ENCODE results near the gene PPP1R15A. TPM values are rescaled to one million over a fixed set of nuclear protein-coding genes. Genes with fewer than 3 reads are reported as not detected.
"Not testable (repeated sequence)": the region's sequence is repeated elsewhere in the genome, so short reads cannot be mapped to it uniquely, and the experiment has no call there.

The PPP1R15A gene
- total RNA-seq, 1 donor from 2014 or later = 31.8 TPM

- Mint-ChIP-seq H3K9me3 (no peaks in the 10 kb centered on the region), H3K36me3 (ENCODE audit: low read depth) (no peaks in the 10 kb centered on the region), H3K27ac (no peak overlapping the region), H3K4me3 (ENCODE audit: low read depth) (no peak overlapping the region), H3K27me3 (ENCODE audit: low read depth) (peaks cover 2% of the 10 kb centered on the region), H3K4me1 (ENCODE audit: low read depth) (peaks cover 4% of the 10 kb centered on the region)
- DNase-seq (ENCODE audit: low spot score) = no peak
- intact Hi-C loops (cut with micrococcal nuclease) = no loop called here
Observed at GRCh38 chr19:48841571-48841970, 30.6 kb upstream of the PPP1R15A start.

GRCh38 chr19:48842789-48843162 lies 29.4 kb upstream of the PPP1R15A start:
- Mint-ChIP-seq H3K27ac (no peak overlapping the region), H3K9me3 (no peaks in the 10 kb centered on the region), H3K27me3 (ENCODE audit: low read depth) (peaks cover under 1% of the 10 kb centered on the region), H3K36me3 (ENCODE audit: low read depth) (no peaks in the 10 kb centered on the region), H3K4me1 (ENCODE audit: low read depth) (no peaks in the 10 kb centered on the region), H3K4me3 (ENCODE audit: low read depth) (no peak overlapping the region)
- intact Hi-C loops (cut with micrococcal nuclease) = loop anchor here (1.0 to 2.0 kb wide), 2 partner anchors 54 to 196 kb away; partner anchors contain the start of gene CA11
- peak; percentile 24 for DNase-seq (ENCODE audit: low spot score)

GRCh38 chr19:48844472-48844871 lies 27.7 kb upstream of the PPP1R15A start:
- Mint-ChIP-seq H3K36me3 (ENCODE audit: low read depth) (no peaks in the 10 kb centered on the region), H3K4me1 (ENCODE audit: low read depth) (no peaks in the 10 kb centered on the region), H3K9me3 (no peaks in the 10 kb centered on the region), H3K27ac (no peak overlapping the region), H3K27me3 (ENCODE audit: low read depth) (no peaks in the 10 kb centered on the region), H3K4me3 (ENCODE audit: low read depth) (no peak overlapping the region)
- intact Hi-C loops (cut with micrococcal nuclease) = no loop called here
- DNase-seq (ENCODE audit: low spot score) = no peak

GRCh38 chr19:48845384-48845783 lies 26.8 kb upstream of the PPP1R15A start:
- H3K36me3 Mint-ChIP-seq (ENCODE audit: low read depth) = no peaks in the 10 kb centered on the region
- no peak overlapping the region for H3K4me3 Mint-ChIP-seq (ENCODE audit: low read depth)
- no peaks in the 10 kb centered on the region for H3K4me1 Mint-ChIP-seq (ENCODE audit: low read depth)
- H3K27me3 Mint-ChIP-seq (ENCODE audit: low read depth) = no peaks in the 10 kb centered on the region
- DNase-seq (ENCODE audit: low spot score) = no peak
- H3K9me3 Mint-ChIP-seq = no peaks in the 10 kb centered on the region
- intact Hi-C loops (cut with micrococcal nuclease) = no loop called here
- H3K27ac Mint-ChIP-seq = no peak overlapping the region

GRCh38 chr19:48846659-48847058 lies 25.6 kb upstream of the PPP1R15A start:
- DNase-seq (ENCODE audit: low spot score); H3K36me3 Mint-ChIP-seq (ENCODE audit: low read depth); H3K27me3 Mint-ChIP-seq (ENCODE audit: low read depth); H3K4me3 Mint-ChIP-seq (ENCODE audit: low read depth); intact Hi-C loops (cut with micrococcal nuclease); H3K4me1 Mint-ChIP-seq (ENCODE audit: low read depth); H3K27ac Mint-ChIP-seq; H3K9me3 Mint-ChIP-seq: not testable (repeated sequence)

GRCh38 chr19:48852292-48852691 lies 19.9 kb upstream of the PPP1R15A start:
- no peak for DNase-seq (ENCODE audit: low spot score)
- Mint-ChIP-seq H3K4me3 (ENCODE audit: low read depth) (no peak overlapping the region), H3K27ac (no peak overlapping the region), H3K9me3 (no peaks in the 10 kb centered on the region), H3K4me1 (ENCODE audit: low read depth) (no peaks in the 10 kb centered on the region), H3K36me3 (ENCODE audit: low read depth) (no peaks in the 10 kb centered on the region), H3K27me3 (ENCODE audit: low read depth) (no peaks in the 10 kb centered on the region)
- intact Hi-C loops (cut with micrococcal nuclease) = no loop called here

GRCh38 chr19:48853483-48853882 lies 18.7 kb upstream of the PPP1R15A start:
- intact Hi-C loops (cut with micrococcal nuclease) = no loop called here
- Mint-ChIP-seq H3K9me3 (no peaks in the 10 kb centered on the region), H3K27me3 (ENCODE audit: low read depth) (no peaks in the 10 kb centered on the region), H3K4me1 (ENCODE audit: low read depth) (no peaks in the 10 kb centered on the region), H3K4me3 (ENCODE audit: low read depth) (no peak overlapping the region), H3K36me3 (ENCODE audit: low read depth) (no peaks in the 10 kb centered on the region), H3K27ac (no peak overlapping the region)
- DNase-seq (ENCODE audit: low spot score) = no peak

- Mint-ChIP-seq H3K4me1 (ENCODE audit: low read depth) (peaks cover under 1% of the 10 kb centered on the region), H3K36me3 (ENCODE audit: low read depth) (no peaks in the 10 kb centered on the region), H3K27ac (no peak overlapping the region), H3K27me3 (ENCODE audit: low read depth) (no peaks in the 10 kb centered on the region), H3K4me3 (ENCODE audit: low read depth) (no peak overlapping the region), H3K9me3 (no peaks in the 10 kb centered on the region)
- intact Hi-C loops (cut with micrococcal nuclease) = no loop called here
- DNase-seq (ENCODE audit: low spot score) = no peak
Observed at GRCh38 chr19:48854103-48854502, 18.1 kb upstream of the PPP1R15A start.

- intact Hi-C loops (cut with micrococcal nuclease) = no loop called here
- Mint-ChIP-seq H3K4me1 (ENCODE audit: low read depth) (peaks cover 2% of the 10 kb centered on the region), H3K27ac (no peak overlapping the region), H3K36me3 (ENCODE audit: low read depth) (no peaks in the 10 kb centered on the region), H3K9me3 (no peaks in the 10 kb centered on the region), H3K4me3 (ENCODE audit: low read depth) (no peak overlapping the region), H3K27me3 (ENCODE audit: low read depth) (no peaks in the 10 kb centered on the region)
- no peak for DNase-seq (ENCODE audit: low spot score)
Observed at GRCh38 chr19:48856921-48857320, 15.3 kb upstream of the PPP1R15A start.

GRCh38 chr19:48858984-48859710 lies 13.1 kb upstream of the PPP1R15A start:
- H3K4me1 Mint-ChIP-seq (ENCODE audit: low read depth) = peaks cover 2% of the 10 kb centered on the region
- peak overlapping the region; percentile 88 for H3K4me3 Mint-ChIP-seq (ENCODE audit: low read depth)
- no peaks in the 10 kb centered on the region for H3K27me3 Mint-ChIP-seq (ENCODE audit: low read depth)
- intact Hi-C loops (cut with micrococcal nuclease) = no loop called here
- peak overlapping the region; percentile 83 for H3K27ac Mint-ChIP-seq
- no peaks in the 10 kb centered on the region for H3K9me3 Mint-ChIP-seq
- H3K36me3 Mint-ChIP-seq (ENCODE audit: low read depth) = no peaks in the 10 kb centered on the region
- peak; percentile 71 for DNase-seq (ENCODE audit: low spot score)

- Mint-ChIP-seq H3K27me3 (ENCODE audit: low read depth) (no peaks in the 10 kb centered on the region), H3K27ac (no peak overlapping the region), H3K4me1 (ENCODE audit: low read depth) (peaks cover 2% of the 10 kb centered on the region), H3K9me3 (no peaks in the 10 kb centered on the region), H3K36me3 (ENCODE audit: low read depth) (no peaks in the 10 kb centered on the region), H3K4me3 (ENCODE audit: low read depth) (no peak overlapping the region)
- intact Hi-C loops (cut with micrococcal nuclease) = no loop called here
- DNase-seq (ENCODE audit: low spot score) = no peak
Observed at GRCh38 chr19:48859711-48860572, 12.3 kb upstream of the PPP1R15A start.

GRCh38 chr19:48861313-48861712 lies 10.9 kb upstream of the PPP1R15A start:
- no peak for DNase-seq (ENCODE audit: low spot score)
- Mint-ChIP-seq H3K4me3 (ENCODE audit: low read depth) (no peak overlapping the region), H3K27me3 (ENCODE audit: low read depth) (no peaks in the 10 kb centered on the region), H3K27ac (no peak overlapping the region), H3K36me3 (ENCODE audit: low read depth) (no peaks in the 10 kb centered on the region), H3K4me1 (ENCODE audit: low read depth) (peaks cover 2% of the 10 kb centered on the region), H3K9me3 (no peaks in the 10 kb centered on the region)
- intact Hi-C loops (cut with micrococcal nuclease) = no loop called here

GRCh38 chr19:48862827-48863226 lies 9.4 kb upstream of the PPP1R15A start:
- Mint-ChIP-seq H3K36me3 (ENCODE audit: low read depth) (no peaks in the 10 kb centered on the region), H3K27me3 (ENCODE audit: low read depth) (peaks cover 5% of the 10 kb centered on the region), H3K9me3 (no peaks in the 10 kb centered on the region), H3K27ac (no peak overlapping the region), H3K4me3 (ENCODE audit: low read depth) (no peak overlapping the region), H3K4me1 (ENCODE audit: low read depth) (peaks cover 2% of the 10 kb centered on the region)
- DNase-seq (ENCODE audit: low spot score) = no peak
- intact Hi-C loops (cut with micrococcal nuclease) = no loop called here

Measured in activated T-helper 2 cell treated with anti-CD3 and anti-CD28 coated beads, Interferon-gamma antibody, Interleukin-2, Interleukin-4, amounts not matched to agents 10 μg/mL and 5 μg/mL and 100 μg/mL, durations not matched to agents 14 hours and 24 hours and 36 hours (primary cell).